B cell (primary cell): Measurements from ENCODE around the gene NTPCR.

ENCODE experiments used
- CTCF ChIP-seq: fragments of 200-600 bp; IDR thresholded peaks from one replicate; pipeline ENCODE4 v1.8.0; 2022; ENCODE audit warnings: antibody characterized with exemption, mild to moderate bottlenecking
- EZH2 ChIP-seq: IDR thresholded peaks from 2 replicates; pipeline ENCODE4 v1.6.1; 2012; ENCODE audit warnings: borderline replicate concordance, low read depth, mild to moderate bottlenecking, moderate library complexity, low read length; ENCODE audit not compliant: insufficient read depth, poor library complexity, severe bottlenecking

GRCh38 chr1:232939748-232940147 is 10.7 kb upstream of the NTPCR start:
- no peak for TF ChIP-seq CTCF
- no peak for TF ChIP-seq EZH2
